Measurements from ENCODE around the gene HOXB3.

Gene HOXB3

DNA sequence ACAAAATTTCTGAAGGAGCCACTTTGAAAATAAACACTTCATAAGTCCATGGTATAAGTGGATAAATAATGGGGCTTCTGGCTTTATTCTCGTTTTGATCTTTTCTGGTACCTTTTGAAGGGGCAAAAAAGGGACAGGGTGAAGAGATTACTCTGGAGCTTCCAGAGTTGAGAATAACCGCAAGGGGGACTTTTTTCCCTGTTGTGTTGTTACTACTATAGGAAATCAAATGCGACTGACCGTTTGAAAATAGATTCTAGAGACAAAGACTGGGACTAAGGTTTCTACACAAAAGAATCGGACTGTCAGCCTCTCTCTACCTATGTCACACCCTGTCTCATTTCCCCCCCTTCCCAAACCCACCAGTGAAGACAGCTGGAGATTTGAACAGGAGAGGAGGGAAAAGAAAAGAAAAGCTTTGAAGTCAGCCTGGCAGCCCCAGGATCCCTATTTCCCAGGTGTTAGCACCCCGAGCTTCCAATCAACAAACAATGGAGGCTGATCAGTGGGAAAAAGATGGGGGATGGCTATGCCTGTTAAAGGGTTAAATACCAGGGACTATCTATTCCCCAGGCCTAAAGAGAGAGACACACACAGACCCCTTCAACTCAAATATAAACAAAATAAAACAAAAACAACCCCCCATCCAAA lies 20.2 kb downstream of the HOXB3 start:
- no peak for DNase-seq (ENCODE audit: low read depth)

DNA sequence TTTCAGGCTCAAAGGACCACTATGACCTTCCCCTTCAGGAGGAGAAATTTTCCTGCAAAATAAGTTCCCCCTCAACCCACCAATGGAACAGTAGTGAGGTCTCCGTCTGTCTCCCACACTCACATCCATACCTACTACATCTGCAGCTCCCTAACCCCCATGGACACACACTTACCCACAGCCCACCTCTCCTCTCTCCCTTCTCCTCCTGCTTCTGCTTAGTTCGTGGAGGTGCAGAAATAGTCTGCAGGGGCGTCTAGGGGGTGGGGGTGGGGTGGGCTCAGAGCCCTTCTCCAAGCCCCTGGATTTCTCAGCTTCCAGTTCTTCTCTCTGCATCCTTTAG lies 20.8 kb downstream of the HOXB3 start:
- DNase-seq (ENCODE audit: low read depth), result no peak

DNA sequence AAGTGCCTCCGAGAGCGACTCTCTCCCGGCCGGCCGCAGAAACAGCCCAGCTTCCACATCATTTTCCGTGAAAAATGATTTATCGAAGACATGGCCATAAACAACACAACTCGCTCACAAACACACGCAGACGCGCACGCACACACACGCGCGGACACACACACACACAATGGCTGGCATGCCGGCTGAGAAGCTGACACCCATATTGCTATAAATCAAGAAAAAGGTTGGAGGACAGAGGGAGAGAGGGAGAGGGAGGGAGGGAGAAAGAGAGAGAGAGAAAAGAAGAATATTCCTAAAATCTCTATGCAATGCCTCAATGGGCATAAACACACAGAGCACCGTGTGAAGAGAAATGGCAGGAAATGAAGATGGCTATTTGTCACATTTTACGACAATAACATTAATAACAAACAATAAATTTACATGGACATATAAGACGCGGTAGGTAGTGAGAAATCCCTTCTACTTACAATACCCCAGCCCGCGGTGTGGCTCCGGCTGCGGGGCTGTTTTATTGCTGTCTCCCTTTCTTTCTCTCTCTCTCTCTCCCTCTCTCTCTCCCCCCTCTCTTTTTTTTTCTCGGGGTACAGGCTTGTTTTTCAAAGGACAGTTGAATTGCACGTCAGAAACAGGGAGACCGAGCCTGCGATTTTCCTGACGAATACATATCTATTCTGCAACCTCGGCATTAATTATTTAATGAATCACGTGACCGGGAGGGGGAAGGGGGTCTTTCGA lies 21.4 kb downstream of the HOXB3 start:
- no peak for DNase-seq (ENCODE audit: low read depth)

GRCh38 chr17:48567646-48568354 lies 22.2 kb downstream of the HOXB3 start:
- no peak for DNase-seq (ENCODE audit: low read depth)

DNA sequence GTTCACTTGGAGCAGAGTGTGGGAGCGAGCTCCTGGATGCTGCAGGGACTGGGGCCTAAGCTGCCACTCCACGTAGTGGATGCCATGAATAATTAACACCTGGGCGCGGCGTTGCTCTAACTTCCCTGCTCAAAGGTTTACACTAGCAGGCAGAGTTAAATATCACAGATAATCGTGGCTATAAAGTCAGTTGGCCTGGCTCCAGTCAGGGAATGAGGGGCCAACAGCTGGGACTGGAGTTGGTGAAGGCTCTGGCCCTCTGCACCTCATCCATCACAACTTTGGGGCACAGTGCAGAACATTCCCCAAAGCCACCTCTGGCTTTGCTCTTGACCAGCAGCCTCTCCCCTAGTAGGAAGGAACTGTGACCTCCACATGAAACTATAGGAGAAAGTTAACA lies 22.8 kb downstream of the HOXB3 start:
- DNase-seq (ENCODE audit: low read depth), result no peak

DNA sequence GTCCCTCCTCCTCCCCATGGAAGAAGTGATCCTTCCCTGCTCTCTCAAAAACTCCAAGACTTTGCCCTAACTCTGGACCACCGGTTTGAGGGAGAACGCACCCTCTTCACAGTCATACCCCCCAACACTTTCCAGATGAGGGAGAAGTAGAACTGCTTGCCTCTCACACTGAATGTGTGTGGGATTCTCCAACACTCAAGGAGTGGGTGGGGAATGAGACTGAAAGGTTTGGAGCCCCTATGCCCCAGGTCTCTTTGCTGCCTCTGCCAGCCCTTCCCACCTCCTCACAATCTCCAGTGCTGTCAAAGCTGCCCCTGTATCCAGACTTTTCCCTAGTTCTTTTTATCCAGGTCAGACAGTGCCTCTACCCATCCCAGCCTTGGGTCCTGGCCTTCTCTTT lies 23.3 kb downstream of the HOXB3 start:
- DNase-seq (ENCODE audit: low read depth), result no peak

GRCh38 chr17:48565925-48566710 lies 23.9 kb downstream of the HOXB3 start:
- DNase-seq (ENCODE audit: low read depth), result no peak

- no peak for DNase-seq (ENCODE audit: low read depth)
These were observed 25.0 kb downstream of the HOXB3 start for GRCh38 chr17:48565022-48565554.

DNA sequence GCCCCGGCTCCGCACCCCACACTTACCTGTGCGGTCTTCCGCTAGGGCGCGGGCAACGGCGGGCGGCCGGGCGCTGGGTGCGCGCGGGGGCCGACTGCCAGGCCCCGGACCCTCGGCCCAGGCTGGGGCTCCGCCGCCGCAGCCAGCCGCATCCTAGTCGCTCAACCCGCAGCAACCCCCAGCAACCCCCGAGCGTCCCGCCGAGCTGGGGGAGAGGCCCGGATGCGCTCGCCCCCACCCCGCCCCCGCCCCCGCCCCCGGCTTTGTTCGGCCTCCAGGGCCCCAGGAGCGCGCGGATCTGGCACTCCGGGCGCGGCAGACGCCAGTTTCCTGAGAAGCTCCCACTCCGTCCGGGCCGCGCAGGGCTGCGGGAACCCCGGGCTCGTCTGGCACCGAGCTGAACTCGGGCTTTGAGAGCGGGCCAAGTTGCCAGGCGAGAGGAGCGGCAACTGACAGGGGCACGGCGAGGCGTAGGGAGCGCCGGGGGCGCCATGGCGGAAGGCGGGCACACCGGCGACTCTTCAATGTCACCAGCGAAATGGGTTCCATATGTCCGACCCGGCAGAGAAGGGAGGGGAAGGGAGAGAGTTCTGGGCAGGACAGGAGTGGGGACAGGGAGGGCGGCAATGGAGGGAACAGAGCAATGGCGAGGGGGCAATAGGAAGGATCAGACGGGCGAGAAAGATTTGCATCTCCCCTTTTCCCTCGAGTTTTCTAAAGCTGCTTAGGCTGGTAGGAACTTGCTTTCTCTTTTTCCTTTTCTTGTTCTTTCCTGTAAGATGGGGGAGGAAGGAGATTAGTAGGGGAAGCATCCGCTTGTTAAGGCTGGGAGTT lies 25.6 kb downstream of the HOXB3 start:
- no peak for DNase-seq (ENCODE audit: low read depth)

GRCh38 chr17:48563867-48564187 lies 26.2 kb downstream of the HOXB3 start:
- DNase-seq (ENCODE audit: low read depth), result no peak

DNA sequence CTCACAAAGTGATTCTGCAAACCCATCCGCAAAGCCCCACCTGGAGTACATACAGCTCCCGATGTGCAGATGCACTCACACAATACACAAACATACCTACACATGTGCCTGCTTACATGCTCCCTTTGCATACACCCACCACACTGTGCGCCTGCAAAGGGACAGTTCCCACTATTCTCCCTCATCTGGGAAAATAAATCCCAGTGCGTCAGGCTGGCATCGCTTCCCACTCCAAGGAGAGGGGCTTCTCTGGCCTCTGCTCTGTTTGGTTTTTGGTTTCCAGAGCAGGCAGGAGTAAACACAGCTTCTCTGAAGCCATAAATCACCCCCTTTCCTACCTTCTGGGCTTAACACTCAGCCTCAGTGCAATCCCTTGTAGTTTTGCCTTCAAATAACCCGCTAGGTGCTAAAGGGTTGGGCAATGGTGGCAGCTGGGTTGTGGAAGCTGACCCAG lies 26.6 kb downstream of the HOXB3 start:
- DNase-seq (ENCODE audit: low read depth), result no peak

DNA sequence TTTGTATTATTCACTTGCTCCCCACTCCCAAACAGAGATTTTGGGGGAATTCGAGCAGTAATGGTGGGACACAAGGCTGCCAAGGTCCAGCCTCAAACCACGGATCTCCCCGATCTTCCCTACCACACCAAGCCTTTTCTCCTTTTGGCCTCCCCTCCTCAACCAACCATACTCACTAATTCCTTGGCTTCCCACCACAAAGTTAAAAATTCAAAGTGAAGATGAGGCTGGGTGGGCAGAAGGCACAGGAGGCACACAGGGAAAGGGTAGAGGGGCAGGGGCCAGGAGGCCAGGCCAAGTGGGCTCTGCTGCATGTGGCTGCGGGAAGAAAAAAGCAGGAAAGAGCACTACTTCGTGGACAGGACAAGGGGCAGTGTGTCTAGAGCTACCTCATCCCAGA lies 27.1 kb downstream of the HOXB3 start:
- DNase-seq (ENCODE audit: low read depth), result no peak

GRCh38 chr17:48561884-48562810 lies 27.9 kb downstream of the HOXB3 start:
- DNase-seq (ENCODE audit: low read depth), result no peak

GRCh38 chr17:48559840-48560817 lies 29.9 kb downstream of the HOXB3 start:
- DNase-seq (ENCODE audit: low read depth), result no peak

GRCh38 chr17:48559122-48559839 lies 30.8 kb downstream of the HOXB3 start:
- DNase-seq (ENCODE audit: low read depth), result no peak

GRCh38 chr17:48558831-48559121 lies 31.3 kb downstream of the HOXB3 start:
- DNase-seq (ENCODE audit: low read depth), result no peak

- DNase-seq (ENCODE audit: low read depth), result no peak
These were observed 31.8 kb downstream of the HOXB3 start for GRCh38 chr17:48558057-48558830.

All from EH (cell line).